Pons (tissue), 1 donor: ENCODE data around the gene NGFR.
"Not testable (repeated sequence)": the region's sequence is repeated elsewhere in the genome, so short reads cannot be mapped to it uniquely, and the experiment has no call there.

Experiments used
- DNase-seq: peaks from one replicate; pipeline ENCODE4 v3.0.0-alpha.2; 2016; ENCODE audit warnings: low spot score

NGFR gene

GRCh38 chr17:49545806-49546545 is 50.9 kb downstream of the NGFR start:
- no peak for DNase-seq

GRCh38 chr17:49546546-49547535 is 51.7 kb downstream of the NGFR start:
- DNase-seq = no peak

- no peak for DNase-seq
Measured at GRCh38 chr17:49547566-49547965, 52.5 kb downstream of the NGFR start.

GRCh38 chr17:49548051-49548505 is 53.0 kb downstream of the NGFR start:
- DNase-seq = no peak

- no peak for DNase-seq
Measured at GRCh38 chr17:49548506-49549310, 53.6 kb downstream of the NGFR start.

GRCh38 chr17:49549311-49549605 is 54.2 kb downstream of the NGFR start:
- no peak for DNase-seq

- no peak for DNase-seq
Measured at GRCh38 chr17:49549691-49550678, 54.9 kb downstream of the NGFR start.

GRCh38 chr17:49550764-49551163 is 55.7 kb downstream of the NGFR start:
- DNase-seq = not testable (repeated sequence)

- no peak for DNase-seq
Measured at GRCh38 chr17:49551221-49552069, 56.4 kb downstream of the NGFR start.

- no peak for DNase-seq
Measured at GRCh38 chr17:49552070-49552751, 57.1 kb downstream of the NGFR start.

- no peak for DNase-seq
Measured at GRCh38 chr17:49553676-49554335, 58.7 kb downstream of the NGFR start.

GRCh38 chr17:49554694-49555494 is 59.8 kb downstream of the NGFR start:
- DNase-seq = no peak

GRCh38 chr17:49555495-49556222 is 60.6 kb downstream of the NGFR start:
- no peak for DNase-seq

- DNase-seq = peak; percentile 38
Measured at GRCh38 chr17:49556223-49556943, 61.3 kb downstream of the NGFR start.

GRCh38 chr17:49557312-49558024 is 62.4 kb downstream of the NGFR start:
- DNase-seq = peak; percentile 30
